GM10266 (cell line): ENCODE results near the gene CNOT4.

Experiments
- DNase-seq: peaks from one replicate; pipeline ENCODE4 v3.0.0; 2012; ENCODE audit errors: extremely low spot score
- CTCF ChIP-seq: IDR thresholded peaks from 2 replicates; pipeline ENCODE4 v1.5.1; 2012; ENCODE audit warnings: mild to moderate bottlenecking, low read depth; ENCODE audit not compliant: control insufficient read depth, insufficient read depth; ENCODE audit errors: missing control alignments

The CNOT4 gene

GRCh38 chr7:135430626-135431025 is 79.3 kb downstream of the CNOT4 start:
- no peak for DNase-seq
- no peak for TF ChIP-seq CTCF

GRCh38 chr7:135428879-135429278 is 81.0 kb downstream of the CNOT4 start:
- DNase-seq: no peak
- TF ChIP-seq CTCF: no peak

GRCh38 chr7:135428011-135428410 is 81.9 kb downstream of the CNOT4 start:
- no peak for DNase-seq
- no peak for TF ChIP-seq CTCF

- no peak for DNase-seq
- no peak for TF ChIP-seq CTCF
Observed at GRCh38 chr7:135427166-135427565, 82.7 kb downstream of the CNOT4 start.

GRCh38 chr7:135425036-135425435 is 84.9 kb downstream of the CNOT4 start:
- no peak for TF ChIP-seq CTCF
- no peak for DNase-seq

- no peak for DNase-seq
- TF ChIP-seq CTCF: no peak
Observed at GRCh38 chr7:135420786-135421185, 89.1 kb downstream of the CNOT4 start.

- TF ChIP-seq CTCF: no peak
- no peak for DNase-seq
Observed at GRCh38 chr7:135416431-135416830, 93.5 kb downstream of the CNOT4 start.
